ENCODE measurements around the gene METTL17.

GRCh38 chr14:20989471-20989786 lies 351 bp upstream of the METTL17 start:
- TF ChIP-seq CTCF (IDR thresholded peaks at IDR 0.05; ENCODE audit: insufficient read depth, low read depth, low read length) (no peak), EZH2 (IDR thresholded peaks at IDR 0.05; ENCODE audit: insufficient read depth, low read length) (no peak)

All from astrocyte (in vitro differentiated cells and primary cell).